HepG2 (cell line): ENCODE data around the gene GTF3C5. TPM values are rescaled to one million over a fixed set of nuclear protein-coding genes. Genes with fewer than 3 reads are reported as not detected.

Source experiments
- ARNT2 ChIP-seq: sonication (generic); formaldehyde crosslinking; IDR thresholded peaks from 2 replicates; pipeline ENCODE4 v1.8.0; 2022; ENCODE audit warnings: mild to moderate bottlenecking, low read depth, missing genetic modification reagents, moderate library complexity
- BCL6 ChIP-seq: IDR thresholded peaks from 2 replicates; pipeline ENCODE4 v1.6.1; 2016; ENCODE audit warnings: missing genetic modification reagents, missing compliant biosample characterization
- GABPB1 ChIP-seq: IDR thresholded peaks from 2 replicates; pipeline ENCODE4 v1.6.1; 2016; ENCODE audit warnings: mild to moderate bottlenecking, missing genetic modification reagents, moderate library complexity, missing compliant biosample characterization
- HNRNPLL ChIP-seq: fragments of 200-400 bp; formaldehyde crosslinking; IDR thresholded peaks from 2 replicates; pipeline ENCODE4 v1.6.1; 2017; ENCODE audit warnings: mild to moderate bottlenecking, low read depth, low read length; ENCODE audit not compliant: poor library complexity, severe bottlenecking
- LRRFIP1 ChIP-seq: sonication (generic); formaldehyde crosslinking; conservative IDR thresholded peaks from 2 replicates; pipeline ENCODE4 v1.4.0; 2020; ENCODE audit warnings: missing genetic modification reagents
- MAX ChIP-seq: IDR thresholded peaks from 2 replicates; pipeline ENCODE4 v1.6.1; 2012; ENCODE audit warnings: inconsistent platforms
- MLX ChIP-seq: IDR thresholded peaks from 2 replicates; pipeline ENCODE4 v1.6.1; 2016
- NFATC3 ChIP-seq: sonication (generic); formaldehyde crosslinking; IDR thresholded peaks from 2 replicates; pipeline ENCODE4 v1.5.1; 2020; ENCODE audit warnings: mild to moderate bottlenecking, missing genetic modification reagents
- NFE2L2 ChIP-seq: fragments of 150-350 bp; IDR thresholded peaks from 2 replicates; pipeline ENCODE4 v1.6.1; 2014; ENCODE audit warnings: low read length
- PAF1 ChIP-seq: IDR thresholded peaks from 2 replicates; pipeline ENCODE4 v1.6.1; 2016; ENCODE audit warnings: missing genetic modification reagents, missing compliant biosample characterization
- PPARG ChIP-seq: conservative IDR thresholded peaks from 2 replicates; pipeline ENCODE4 v1.6.1; 2016; ENCODE audit warnings: missing biosample characterization, missing genetic modification reagents
- SMYD3 ChIP-seq: sonication (generic); formaldehyde crosslinking; IDR thresholded peaks from 2 replicates; pipeline ENCODE4 v1.8.1; 2023; ENCODE audit warnings: mild to moderate bottlenecking, missing genetic modification reagents
- SRSF1 ChIP-seq: fragments of 200-400 bp; formaldehyde crosslinking; optimal IDR thresholded peaks from 2 replicates; pipeline ENCODE3; 2017; ENCODE audit warnings: mild to moderate bottlenecking, low read depth, low read length, moderate library complexity
- STAG1 ChIP-seq: sonication (generic); formaldehyde crosslinking; IDR thresholded peaks from 2 replicates; pipeline ENCODE4 v1.4.0; 2020; ENCODE audit warnings: missing genetic modification reagents
- TP53 ChIP-seq: sonication (generic); formaldehyde crosslinking; conservative IDR thresholded peaks from 2 replicates; pipeline ENCODE4 v1.4.0; 2020; ENCODE audit warnings: missing genetic modification reagents
- WIZ ChIP-seq: sonication (generic); formaldehyde crosslinking; IDR thresholded peaks from 2 replicates; pipeline ENCODE4 v1.5.1; 2020; ENCODE audit warnings: mild to moderate bottlenecking, missing genetic modification reagents
- ZBTB44 ChIP-seq: sonication (generic); formaldehyde crosslinking; IDR thresholded peaks from 2 replicates; pipeline ENCODE4 v1.4.0; 2020; ENCODE audit warnings: missing genetic modification reagents
- ZNF10 ChIP-seq: sonication (generic); formaldehyde crosslinking; IDR thresholded peaks from 2 replicates; pipeline ENCODE4 v1.4.0; 2020; ENCODE audit warnings: mild to moderate bottlenecking, low read depth, missing genetic modification reagents, borderline replicate concordance
- ZNF274 ChIP-seq: sonication (generic); formaldehyde crosslinking; IDR thresholded peaks from 2 replicates; pipeline ENCODE4 v1.5.1; 2020; ENCODE audit warnings: mild to moderate bottlenecking, missing genetic modification reagents
- ZNF362 ChIP-seq: sonication (generic); formaldehyde crosslinking; IDR thresholded peaks from 2 replicates; pipeline ENCODE4 v1.4.0; 2020; ENCODE audit warnings: missing genetic modification reagents, mild to moderate bottlenecking, borderline replicate concordance
- ZNF383 ChIP-seq: sonication (generic); formaldehyde crosslinking; IDR thresholded peaks from 2 replicates; pipeline ENCODE4 v1.4.0; 2020; ENCODE audit warnings: missing genetic modification reagents, mild to moderate bottlenecking, borderline replicate concordance
- ZNF451 ChIP-seq: sonication (generic); formaldehyde crosslinking; IDR thresholded peaks from 2 replicates; pipeline ENCODE4 v1.5.0; 2020; ENCODE audit warnings: mild to moderate bottlenecking, missing genetic modification reagents
- ZNF549 ChIP-seq: sonication (generic); formaldehyde crosslinking; IDR thresholded peaks from 2 replicates; pipeline ENCODE4 v1.5.0; 2020; ENCODE audit warnings: missing genetic modification reagents
- ZNF850 ChIP-seq: sonication (generic); formaldehyde crosslinking; conservative IDR thresholded peaks from 2 replicates; pipeline ENCODE4 v1.9.0; 2021; ENCODE audit warnings: mild to moderate bottlenecking, missing genetic modification reagents
- ZSCAN31 ChIP-seq: sonication (generic); formaldehyde crosslinking; IDR thresholded peaks from 2 replicates; pipeline ENCODE4 v1.5.0; 2020; ENCODE audit warnings: low read depth, mild to moderate bottlenecking, missing genetic modification reagents
- polyA plus RNA-seq, 8 experiments: library from polyadenylated mRNA; depleted of rRNA in 3 of 8; stranded (reverse) in 7 of 8; unstranded in 1 of 8; fragments of >200 nt; fragmentation: Illumina TruSeq in 4 of 8; extraction: Trizol in 4 of 8; gene quantifications; 2 replicates each; pipeline versions ENCODE4 v1.2.1 to v1.2.3, GENCODE V29; 2011 to 2016; ENCODE audit warnings: low read depth in 4 of 8, missing spikeins in 1 of 8, mixed read lengths in 1 of 8; ENCODE audit not compliant: insufficient read depth in 1 of 8
- total RNA-seq, 5 experiments: library from RNA; depleted of rRNA; stranded (reverse); fragments of >200 nt; fragmentation: Illumina TruSeq; extraction: Trizol; gene quantifications; 2 replicates each; pipeline ENCODE4 v1.2.3, GENCODE V29; 2016; ENCODE audit warnings: low read depth in 1 of 5

Gene GTF3C5
- total and polyA plus RNA-seq, 2 of the 13 experiments (the other 11 are each of a cell fraction or from before 2014, with no cell fraction given) = 66.9 to 92.6 TPM

- TF ChIP-seq ZNF383 (CRISPR knock-in tag) = no peak
- TF ChIP-seq ZNF362 (CRISPR knock-in tag) = peak; percentile 32; the same call in 1 of the 2 replicates
- TF ChIP-seq MLX (CRISPR knock-in tag) = no peak
- no peak; the same call in 1 of the 2 replicates for TF ChIP-seq ZBTB44 (CRISPR knock-in tag)
- TF ChIP-seq ZNF549 (CRISPR knock-in tag) = no peak
- no peak for TF ChIP-seq STAG1
- 0 out of 2 replicates have a peak, but pooled peaks have one; percentile 38 for TF ChIP-seq SMYD3 (CRISPR knock-in tag)
- TF ChIP-seq NFATC3 (CRISPR knock-in tag) = peak; percentile 59; the same call in 1 of the 2 replicates
- 0 out of 2 replicates have a peak, but pooled peaks have one; percentile 87 for TF ChIP-seq ZNF850 (CRISPR knock-in tag)
- peak; percentile 86 for TF ChIP-seq PPARG (CRISPR knock-in tag)
- TF ChIP-seq LRRFIP1 (CRISPR knock-in tag) = no peak
- TF ChIP-seq ZSCAN31 = peak; percentile 84; the same call in 1 of the 2 replicates
- TF ChIP-seq HNRNPLL = peak; percentile 55
- peak; percentile 94 for TF ChIP-seq GABPB1
- no peak for TF ChIP-seq NFE2L2
- no peak for TF ChIP-seq PAF1 (CRISPR knock-in tag)
- no peak for TF ChIP-seq TP53 (CRISPR knock-in tag)
- TF ChIP-seq WIZ (CRISPR knock-in tag) = no peak; the same call in 1 of the 2 replicates
- peak; percentile 89; the same call in 1 of the 2 replicates for TF ChIP-seq ZNF274 (CRISPR knock-in tag)
- TF ChIP-seq MAX = peak; percentile 70
- TF ChIP-seq ARNT2 (CRISPR knock-in tag) = no peak; the same call in 1 of the 2 replicates
- 0 out of 2 replicates have a peak, but pooled peaks have one; percentile 47 for TF ChIP-seq BCL6 (CRISPR knock-in tag)
- no peak for TF ChIP-seq ZNF451 (CRISPR knock-in tag)
- TF ChIP-seq SRSF1 = peak; percentile 95
- TF ChIP-seq ZNF10 (CRISPR knock-in tag) = no peak
These were observed at the start of gene GTF3C5 (continued) for GRCh38 chr9:133030317-133031129.
